Neural progenitor cell (in vitro differentiated cells): ENCODE results near the gene SEMA7A.

Source experiments
- CTCF ChIP-seq: fragments of 200-600 bp; sonication (generic); IDR thresholded peaks from 2 replicates; pipeline ENCODE4 v1.5.1; 2017; ENCODE audit warnings: antibody characterized with exemption, mild to moderate bottlenecking
- EZH2 ChIP-seq: fragments of 200-600 bp; sonication (generic); IDR thresholded peaks from 2 replicates; pipeline ENCODE4 v1.6.1; 2017; ENCODE audit warnings: antibody characterized with exemption, mild to moderate bottlenecking, moderate library complexity

DNA sequence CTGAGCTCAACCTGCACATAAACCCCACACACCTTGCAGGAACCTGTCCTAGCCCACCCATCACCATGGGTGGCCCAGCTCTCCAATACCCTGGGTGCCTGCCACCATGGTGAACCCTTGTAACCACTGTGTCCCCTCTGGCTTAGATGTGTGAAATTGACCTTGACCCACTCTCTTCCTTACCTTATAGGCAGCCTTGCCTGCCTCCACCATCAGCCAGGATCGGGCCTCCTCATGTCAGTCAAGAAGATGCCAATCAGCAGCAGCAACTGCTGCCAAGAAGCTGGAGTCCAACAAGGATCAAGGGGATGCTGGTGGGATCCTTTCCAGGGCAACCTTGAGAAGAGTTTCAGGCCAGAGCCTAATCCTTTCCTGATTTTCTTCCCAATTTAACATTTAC, 57.5 kb downstream of the SEMA7A start:
- TF ChIP-seq CTCF (no peak), EZH2 (no peak)
